ENCODE data around the gene PTPRD. TPM values are rescaled to one million over a fixed set of nuclear protein-coding genes. Genes with fewer than 3 reads are reported as not detected.

Gene PTPRD
- total RNA-seq, 1 experiment from 2014 or later = 69.6 TPM

DNA sequence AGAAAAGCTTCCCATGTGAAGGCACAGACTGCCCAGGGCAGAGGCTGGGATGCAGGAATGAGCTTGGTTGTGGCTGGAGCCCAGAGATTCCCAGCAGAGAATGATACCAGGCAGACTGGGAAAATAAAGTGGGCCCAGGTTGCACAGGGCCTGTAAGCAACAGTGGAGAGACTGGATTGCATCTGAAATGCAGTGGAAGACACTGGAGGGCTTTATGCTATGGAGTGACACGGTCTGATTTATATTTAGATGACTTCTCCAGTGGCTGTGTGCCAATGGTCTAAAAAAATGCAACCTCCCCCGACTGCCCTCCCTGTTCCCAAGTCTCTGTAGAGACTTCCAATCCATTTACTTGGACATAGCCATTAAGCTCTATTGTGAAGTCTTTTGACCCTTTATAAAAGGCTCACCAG, 1862.2 kb downstream of the PTPRD start:
- Mint-ChIP-seq H3K9me3 (peaks cover 4% of the 10 kb centered on the region; the same call in 1 of the 2 replicates), H3K36me3 (peaks cover 2% of the 10 kb centered on the region; the same call in 1 of the 2 replicates), H3K27ac (peak overlapping the region; percentile 85), H3K4me1 (peaks cover 49% of the 10 kb centered on the region), H3K4me3 (no peak overlapping the region), H3K27me3 (ENCODE audit: low read depth) (no peaks in the 10 kb centered on the region)
- no peak for DNase-seq (ENCODE audit: low spot score)
- CTCF ChIA-PET = interaction anchor here (0.8 kb wide), 1 partner anchor 193 kb away, joined by 3 read pairs; no protein-coding TSS in a partner anchor
- ATAC-seq = peak; percentile 82
- TF ChIP-seq CREM (CRISPR knock-in tag; IDR thresholded peaks at IDR 0.05) (no peak), TCF7 (CRISPR knock-in tag; IDR thresholded peaks at IDR 0.05; ENCODE audit: low read depth) (no peak), SMAD4 (CRISPR knock-in tag; IDR thresholded peaks at IDR 0.05) (no peak), HMGA2 (CRISPR knock-in tag; IDR thresholded peaks at IDR 0.05) (no peak), GTF2I (CRISPR knock-in tag; conservative IDR thresholded peaks at IDR 0.05) (no peak), TP53 (CRISPR knock-in tag; IDR thresholded peaks at IDR 0.05) (no peak), FOXK1 (CRISPR knock-in tag; IDR thresholded peaks at IDR 0.05) (no peak), PRRX2 (CRISPR knock-in tag; IDR thresholded peaks at IDR 0.05) (no peak), ATF1 (CRISPR knock-in tag; IDR thresholded peaks at IDR 0.05) (no peak)
- TF ChIP-seq, protein P1, sequence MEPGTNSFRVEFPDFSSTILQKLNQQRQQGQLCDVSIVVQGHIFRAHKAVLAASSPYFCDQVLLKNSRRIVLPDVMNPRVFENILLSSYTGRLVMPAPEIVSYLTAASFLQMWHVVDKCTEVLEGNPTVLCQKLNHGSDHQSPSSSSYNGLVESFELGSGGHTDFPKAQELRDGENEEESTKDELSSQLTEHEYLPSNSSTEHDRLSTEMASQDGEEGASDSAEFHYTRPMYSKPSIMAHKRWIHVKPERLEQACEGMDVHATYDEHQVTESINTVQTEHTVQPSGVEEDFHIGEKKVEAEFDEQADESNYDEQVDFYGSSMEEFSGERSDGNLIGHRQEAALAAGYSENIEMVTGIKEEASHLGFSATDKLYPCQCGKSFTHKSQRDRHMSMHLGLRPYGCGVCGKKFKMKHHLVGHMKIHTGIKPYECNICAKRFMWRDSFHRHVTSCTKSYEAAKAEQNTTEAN (CRISPR knock-in tag; IDR thresholded peaks at IDR 0.05) = no peak
- TF ChIP-seq, protein P2, sequence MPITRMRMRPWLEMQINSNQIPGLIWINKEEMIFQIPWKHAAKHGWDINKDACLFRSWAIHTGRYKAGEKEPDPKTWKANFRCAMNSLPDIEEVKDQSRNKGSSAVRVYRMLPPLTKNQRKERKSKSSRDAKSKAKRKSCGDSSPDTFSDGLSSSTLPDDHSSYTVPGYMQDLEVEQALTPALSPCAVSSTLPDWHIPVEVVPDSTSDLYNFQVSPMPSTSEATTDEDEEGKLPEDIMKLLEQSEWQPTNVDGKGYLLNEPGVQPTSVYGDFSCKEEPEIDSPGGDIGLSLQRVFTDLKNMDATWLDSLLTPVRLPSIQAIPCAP (CRISPR knock-in tag; IDR thresholded peaks at IDR 0.05) = no peak
- TF ChIP-seq, protein P3, sequence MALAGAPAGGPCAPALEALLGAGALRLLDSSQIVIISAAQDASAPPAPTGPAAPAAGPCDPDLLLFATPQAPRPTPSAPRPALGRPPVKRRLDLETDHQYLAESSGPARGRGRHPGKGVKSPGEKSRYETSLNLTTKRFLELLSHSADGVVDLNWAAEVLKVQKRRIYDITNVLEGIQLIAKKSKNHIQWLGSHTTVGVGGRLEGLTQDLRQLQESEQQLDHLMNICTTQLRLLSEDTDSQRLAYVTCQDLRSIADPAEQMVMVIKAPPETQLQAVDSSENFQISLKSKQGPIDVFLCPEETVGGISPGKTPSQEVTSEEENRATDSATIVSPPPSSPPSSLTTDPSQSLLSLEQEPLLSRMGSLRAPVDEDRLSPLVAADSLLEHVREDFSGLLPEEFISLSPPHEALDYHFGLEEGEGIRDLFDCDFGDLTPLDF (CRISPR knock-in tag; IDR thresholded peaks at IDR 0.05) = no peak
- TF ChIP-seq, protein P4, sequence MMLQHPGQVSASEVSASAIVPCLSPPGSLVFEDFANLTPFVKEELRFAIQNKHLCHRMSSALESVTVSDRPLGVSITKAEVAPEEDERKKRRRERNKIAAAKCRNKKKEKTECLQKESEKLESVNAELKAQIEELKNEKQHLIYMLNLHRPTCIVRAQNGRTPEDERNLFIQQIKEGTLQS (CRISPR knock-in tag; conservative IDR thresholded peaks at IDR 0.05) = no peak
- TF ChIP-seq, protein P5, sequence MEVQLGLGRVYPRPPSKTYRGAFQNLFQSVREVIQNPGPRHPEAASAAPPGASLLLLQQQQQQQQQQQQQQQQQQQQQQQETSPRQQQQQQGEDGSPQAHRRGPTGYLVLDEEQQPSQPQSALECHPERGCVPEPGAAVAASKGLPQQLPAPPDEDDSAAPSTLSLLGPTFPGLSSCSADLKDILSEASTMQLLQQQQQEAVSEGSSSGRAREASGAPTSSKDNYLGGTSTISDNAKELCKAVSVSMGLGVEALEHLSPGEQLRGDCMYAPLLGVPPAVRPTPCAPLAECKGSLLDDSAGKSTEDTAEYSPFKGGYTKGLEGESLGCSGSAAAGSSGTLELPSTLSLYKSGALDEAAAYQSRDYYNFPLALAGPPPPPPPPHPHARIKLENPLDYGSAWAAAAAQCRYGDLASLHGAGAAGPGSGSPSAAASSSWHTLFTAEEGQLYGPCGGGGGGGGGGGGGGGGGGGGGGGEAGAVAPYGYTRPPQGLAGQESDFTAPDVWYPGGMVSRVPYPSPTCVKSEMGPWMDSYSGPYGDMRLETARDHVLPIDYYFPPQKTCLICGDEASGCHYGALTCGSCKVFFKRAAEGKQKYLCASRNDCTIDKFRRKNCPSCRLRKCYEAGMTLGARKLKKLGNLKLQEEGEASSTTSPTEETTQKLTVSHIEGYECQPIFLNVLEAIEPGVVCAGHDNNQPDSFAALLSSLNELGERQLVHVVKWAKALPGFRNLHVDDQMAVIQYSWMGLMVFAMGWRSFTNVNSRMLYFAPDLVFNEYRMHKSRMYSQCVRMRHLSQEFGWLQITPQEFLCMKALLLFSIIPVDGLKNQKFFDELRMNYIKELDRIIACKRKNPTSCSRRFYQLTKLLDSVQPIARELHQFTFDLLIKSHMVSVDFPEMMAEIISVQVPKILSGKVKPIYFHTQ (CRISPR knock-in tag; IDR thresholded peaks at IDR 0.05) = no peak
- TF ChIP-seq, protein P6, sequence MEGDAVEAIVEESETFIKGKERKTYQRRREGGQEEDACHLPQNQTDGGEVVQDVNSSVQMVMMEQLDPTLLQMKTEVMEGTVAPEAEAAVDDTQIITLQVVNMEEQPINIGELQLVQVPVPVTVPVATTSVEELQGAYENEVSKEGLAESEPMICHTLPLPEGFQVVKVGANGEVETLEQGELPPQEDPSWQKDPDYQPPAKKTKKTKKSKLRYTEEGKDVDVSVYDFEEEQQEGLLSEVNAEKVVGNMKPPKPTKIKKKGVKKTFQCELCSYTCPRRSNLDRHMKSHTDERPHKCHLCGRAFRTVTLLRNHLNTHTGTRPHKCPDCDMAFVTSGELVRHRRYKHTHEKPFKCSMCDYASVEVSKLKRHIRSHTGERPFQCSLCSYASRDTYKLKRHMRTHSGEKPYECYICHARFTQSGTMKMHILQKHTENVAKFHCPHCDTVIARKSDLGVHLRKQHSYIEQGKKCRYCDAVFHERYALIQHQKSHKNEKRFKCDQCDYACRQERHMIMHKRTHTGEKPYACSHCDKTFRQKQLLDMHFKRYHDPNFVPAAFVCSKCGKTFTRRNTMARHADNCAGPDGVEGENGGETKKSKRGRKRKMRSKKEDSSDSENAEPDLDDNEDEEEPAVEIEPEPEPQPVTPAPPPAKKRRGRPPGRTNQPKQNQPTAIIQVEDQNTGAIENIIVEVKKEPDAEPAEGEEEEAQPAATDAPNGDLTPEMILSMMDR (IDR thresholded peaks at IDR 0.05) = no peak
- TF ChIP-seq, protein P7, sequence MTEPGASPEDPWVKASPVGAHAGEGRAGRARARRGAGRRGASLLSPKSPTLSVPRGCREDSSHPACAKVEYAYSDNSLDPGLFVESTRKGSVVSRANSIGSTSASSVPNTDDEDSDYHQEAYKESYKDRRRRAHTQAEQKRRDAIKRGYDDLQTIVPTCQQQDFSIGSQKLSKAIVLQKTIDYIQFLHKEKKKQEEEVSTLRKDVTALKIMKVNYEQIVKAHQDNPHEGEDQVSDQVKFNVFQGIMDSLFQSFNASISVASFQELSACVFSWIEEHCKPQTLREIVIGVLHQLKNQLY (CRISPR knock-in tag; IDR thresholded peaks at IDR 0.05) = no peak
- TF ChIP-seq, protein P8, sequence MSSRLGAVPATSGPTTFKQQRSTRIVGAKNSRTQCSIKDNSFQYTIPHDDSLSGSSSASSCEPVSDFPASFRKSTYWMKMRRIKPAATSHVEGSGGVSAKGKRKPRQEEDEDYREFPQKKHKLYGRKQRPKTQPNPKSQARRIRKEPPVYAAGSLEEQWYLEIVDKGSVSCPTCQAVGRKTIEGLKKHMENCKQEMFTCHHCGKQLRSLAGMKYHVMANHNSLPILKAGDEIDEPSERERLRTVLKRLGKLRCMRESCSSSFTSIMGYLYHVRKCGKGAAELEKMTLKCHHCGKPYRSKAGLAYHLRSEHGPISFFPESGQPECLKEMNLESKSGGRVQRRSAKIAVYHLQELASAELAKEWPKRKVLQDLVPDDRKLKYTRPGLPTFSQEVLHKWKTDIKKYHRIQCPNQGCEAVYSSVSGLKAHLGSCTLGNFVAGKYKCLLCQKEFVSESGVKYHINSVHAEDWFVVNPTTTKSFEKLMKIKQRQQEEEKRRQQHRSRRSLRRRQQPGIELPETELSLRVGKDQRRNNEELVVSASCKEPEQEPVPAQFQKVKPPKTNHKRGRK (CRISPR knock-in tag; IDR thresholded peaks at IDR 0.05; ENCODE audit: borderline replicate concordance) = no peak
- POLR2A ChIA-PET = no interaction called here
